Stomach (tissue), 9 donors: ENCODE results near the gene ITPR1. TPM values are rescaled to one million over a fixed set of nuclear protein-coding genes. Genes with fewer than 3 reads are reported as not detected.

ENCODE experiments used
- DNase-seq, 2 donors: peaks; one replicate each; pipeline versions ENCODE4 v3.0.0 to v3.0.0-alpha.2; 2013 to 2019
- H3K27ac ChIP-seq, 5 donors: fragments of 200-600 bp in 4 of 5; sonication (generic) in 4 of 5; one replicate each; pipeline ENCODE4 v1.5.1; 2013 to 2019; ENCODE audit warnings: mild to moderate bottlenecking in 1 of 5, moderate library complexity in 1 of 5
- H3K27me3 ChIP-seq, 3 donors: fragments of 200-600 bp; sonication (generic); one replicate each; pipeline ENCODE4 v1.5.1; 2017 to 2019; ENCODE audit warnings: mixed run types in 1 of 3
- H3K36me3 ChIP-seq, 4 donors: fragments of 200-600 bp; sonication (generic); 1 replicate in 3 of 4; 2 replicates in 1 of 4; pipeline ENCODE4 v1.5.1; 2016 to 2019
- H3K4me1 ChIP-seq, 4 donors: fragments of 200-600 bp; sonication (generic); one replicate each; pipeline ENCODE4 v1.5.1; 2016 to 2019
- H3K4me3 ChIP-seq, 4 donors: fragments of 200-600 bp; sonication (generic) in 3 of 4; one replicate each; pipeline ENCODE4 v1.5.1; 2016 to 2019; ENCODE audit warnings: mild to moderate bottlenecking in 1 of 4
- H3K9me3 ChIP-seq, 4 donors: fragments of 200-600 bp; sonication (generic); one replicate each; pipeline ENCODE4 v1.5.1; 2016 to 2019
- EP300 ChIP-seq: sonication (generic); formaldehyde crosslinking; IDR thresholded peaks from one replicate; pipeline ENCODE4 v1.6.1; 2017; ENCODE audit warnings: antibody characterized with exemption
- POLR2A ChIP-seq, 4 donors: fragments of 450-650 bp; IDR thresholded peaks; one replicate each; pipeline ENCODE4 v1.6.1; 2016; ENCODE audit warnings: antibody characterized with exemption in 4 of 4, control low read depth in 2 of 4, mild to moderate bottlenecking in 1 of 4, moderate library complexity in 1 of 4
- POLR2AphosphoS5 ChIP-seq, 3 donors: sonication (generic); formaldehyde crosslinking; IDR thresholded peaks; one replicate each; pipeline ENCODE4 v1.6.1; 2016; ENCODE audit warnings: antibody characterized with exemption in 3 of 3
- WGBS, 5 donors: extraction: QIAGEN DNeasy Blood & Tissue Kit in 3 of 5; methylation state at CpG; one replicate each; pipeline versions ENCODE4 v1.1.5 to v1.1.7; 2013 to 2018; 5-methylcytosine and 5-hydroxymethylcytosine counted together
- intact Hi-C: fragments of 100-400 bp; cut with DNase I; formaldehyde crosslinking; loops from one replicate; pipeline ENCODE4 v1.15.1; 2023; ENCODE audit warnings: low total_unique reads
- polyA plus RNA-seq, 3 donors: library from polyadenylated mRNA; stranded (reverse); fragments of 200-250 nt; gene quantifications; one replicate each; pipeline ENCODE4 v1.2.3, GENCODE V29; 2013
- total RNA-seq, 5 donors: library from RNA; depleted of rRNA; stranded (reverse); fragments of >200 nt; gene quantifications; one replicate each; pipeline versions ENCODE4 v1.1.0 to v1.2.3, GENCODE V29; 2014 to 2016
- TF ChIP-seq, protein P1 (sequence below), 7 experiments: fragments of 450-650 bp in 4 of 7; fragments of 200-600 bp in 3 of 7; sonication (generic) in 3 of 7; IDR thresholded peaks; one replicate each; pipeline ENCODE4 v1.5.1; 2016 to 2019; ENCODE audit warnings: antibody characterized with exemption in 7 of 7, control low read depth in 2 of 7, mild to moderate bottlenecking in 1 of 7
- donor health status: healthy with polysubstance abuse.
- donor health status: Bipolar disorder and iron deficiency.
- donor health status: healthy.

ITPR1 gene
- total and polyA plus RNA-seq, 8 donors, result 6.6 to 192 (median 32.9) TPM

DNA sequence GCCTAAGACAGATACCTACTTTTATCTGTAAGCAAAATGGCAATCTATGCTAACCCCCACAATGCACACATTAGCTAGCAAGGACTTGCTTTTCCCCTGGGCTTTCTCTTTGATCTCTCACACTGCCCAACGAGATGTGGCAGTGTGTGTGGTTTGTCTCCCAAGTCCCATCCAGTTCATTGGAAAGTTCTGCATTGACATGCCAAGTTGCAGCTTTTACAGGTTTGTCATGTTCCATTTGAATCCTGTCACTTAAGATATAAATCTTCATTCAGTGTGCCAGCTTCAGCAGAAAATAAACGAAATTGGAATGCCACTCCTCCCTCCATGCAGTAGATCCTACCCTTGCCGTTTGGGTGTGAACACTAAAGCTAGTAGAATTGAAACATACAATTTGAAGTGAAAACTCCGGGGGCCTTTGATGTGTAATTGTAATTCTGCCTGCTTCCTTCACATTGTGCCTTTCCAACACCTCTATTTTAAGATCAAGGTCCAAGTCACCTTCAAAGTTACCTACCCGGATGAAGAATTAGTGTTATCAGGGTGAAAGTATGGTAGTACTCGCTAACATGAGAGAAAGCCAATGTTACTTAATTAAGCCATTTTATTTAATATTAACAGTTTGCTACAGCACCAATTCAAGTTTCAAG, 355.2 kb downstream of the ITPR1 start:
- DNase-seq, result no peak
- intact Hi-C loops, result no loop called here
- WGBS, 5 donors, result 32 to 66% (median 43%) methylated on average over 6 of the region's 6 CpGs
- Histone ChIP-seq H3K4me1 (peaks cover 0 to 13% (median 3%) of the 10 kb centered on the region in 4 donors), H3K36me3 (no peaks in the 10 kb centered on the region), H3K4me3 (no peak overlapping the region), H3K27ac (no peak overlapping the region), H3K27me3 (no peaks in the 10 kb centered on the region), H3K9me3 (no peaks in the 10 kb centered on the region)
- no peak for TF ChIP-seq POLR2A (IDR thresholded peaks at IDR 0.05)
- TF ChIP-seq POLR2AphosphoS5 (IDR thresholded peaks at IDR 0.05), result no peak
- no peak for TF ChIP-seq EP300
- TF ChIP-seq, protein P1, sequence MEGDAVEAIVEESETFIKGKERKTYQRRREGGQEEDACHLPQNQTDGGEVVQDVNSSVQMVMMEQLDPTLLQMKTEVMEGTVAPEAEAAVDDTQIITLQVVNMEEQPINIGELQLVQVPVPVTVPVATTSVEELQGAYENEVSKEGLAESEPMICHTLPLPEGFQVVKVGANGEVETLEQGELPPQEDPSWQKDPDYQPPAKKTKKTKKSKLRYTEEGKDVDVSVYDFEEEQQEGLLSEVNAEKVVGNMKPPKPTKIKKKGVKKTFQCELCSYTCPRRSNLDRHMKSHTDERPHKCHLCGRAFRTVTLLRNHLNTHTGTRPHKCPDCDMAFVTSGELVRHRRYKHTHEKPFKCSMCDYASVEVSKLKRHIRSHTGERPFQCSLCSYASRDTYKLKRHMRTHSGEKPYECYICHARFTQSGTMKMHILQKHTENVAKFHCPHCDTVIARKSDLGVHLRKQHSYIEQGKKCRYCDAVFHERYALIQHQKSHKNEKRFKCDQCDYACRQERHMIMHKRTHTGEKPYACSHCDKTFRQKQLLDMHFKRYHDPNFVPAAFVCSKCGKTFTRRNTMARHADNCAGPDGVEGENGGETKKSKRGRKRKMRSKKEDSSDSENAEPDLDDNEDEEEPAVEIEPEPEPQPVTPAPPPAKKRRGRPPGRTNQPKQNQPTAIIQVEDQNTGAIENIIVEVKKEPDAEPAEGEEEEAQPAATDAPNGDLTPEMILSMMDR (IDR thresholded peaks at IDR 0.05), result no peak

GRCh38 chr3:4849136-4849535, 356.0 kb downstream of the ITPR1 start:
- intact Hi-C loops, result no loop called here
- Histone ChIP-seq H3K4me1 (peaks cover 0 to 13% (median 3%) of the 10 kb centered on the region in 4 donors), H3K9me3 (no peaks in the 10 kb centered on the region), H3K36me3 (no peaks in the 10 kb centered on the region), H3K27ac (peak overlapping the region in 1 of 5 donors; percentile 15), H3K27me3 (no peaks in the 10 kb centered on the region), H3K4me3 (no peak overlapping the region)
- WGBS, 5 donors, result 62 to 78% (median 68%) methylated on average over 3 of the region's 3 CpGs
- TF ChIP-seq, protein P1 (IDR thresholded peaks at IDR 0.05), result no peak
- TF ChIP-seq POLR2A (IDR thresholded peaks at IDR 0.05), result no peak
- no peak for TF ChIP-seq POLR2AphosphoS5 (IDR thresholded peaks at IDR 0.05)
- TF ChIP-seq EP300, result no peak
- no peak for DNase-seq

GRCh38 chr3:4849739-4850138, 356.6 kb downstream of the ITPR1 start:
- no peak overlapping the region for H3K4me3 ChIP-seq
- intact Hi-C loops, result no loop called here

DNA sequence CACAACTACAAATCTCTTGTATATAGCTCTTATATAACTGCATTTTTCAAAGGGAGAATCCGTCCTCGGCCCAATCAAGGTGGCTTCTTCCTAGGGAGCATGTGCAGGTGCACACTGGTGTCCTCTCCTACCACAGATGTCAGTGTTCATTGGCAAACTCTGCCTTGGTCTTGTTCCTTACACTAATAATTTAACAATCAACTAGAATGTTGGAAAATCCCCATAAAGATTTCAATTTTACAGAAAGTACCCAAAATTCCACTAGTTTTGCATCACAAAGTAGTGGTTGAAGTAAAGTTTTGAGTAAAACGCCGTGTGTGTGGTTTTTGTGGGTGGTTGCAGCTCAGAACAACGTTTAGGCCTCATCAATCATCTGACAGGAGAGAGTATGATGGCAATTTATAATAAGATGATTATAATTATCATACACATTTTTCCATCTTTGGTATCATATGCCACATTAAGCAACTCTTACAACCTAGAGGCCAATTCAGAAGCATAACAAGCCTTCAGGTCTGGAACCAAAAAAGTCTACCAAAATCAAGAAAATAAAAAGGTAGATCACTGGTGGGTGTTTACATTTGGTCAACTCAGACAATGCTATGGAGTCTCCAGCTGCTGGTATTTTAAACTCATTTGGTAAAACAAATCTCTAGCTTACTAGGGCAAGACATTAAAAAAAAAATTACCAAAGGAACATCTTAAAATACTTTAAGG, 357.2 kb downstream of the ITPR1 start:
- DNase-seq, result no peak
- Histone ChIP-seq H3K36me3 (no peaks in the 10 kb centered on the region), H3K4me1 (peaks cover 0 to 13% (median 3%) of the 10 kb centered on the region in 4 donors), H3K4me3 (no peak overlapping the region), H3K9me3 (no peaks in the 10 kb centered on the region), H3K27ac (peak overlapping the region in 2 of 5 donors; percentile 10 to 48), H3K27me3 (no peaks in the 10 kb centered on the region)
- TF ChIP-seq POLR2AphosphoS5 (IDR thresholded peaks at IDR 0.05) (no peak), EP300 (no peak), POLR2A (IDR thresholded peaks at IDR 0.05) (no peak)
- TF ChIP-seq, protein P1 (IDR thresholded peaks at IDR 0.05), result no peak
- 61 to 66% (median 64%) methylated on average over 5 of the region's 5 CpGs for WGBS, 5 donors
- intact Hi-C loops, result no loop called here

More at GRCh38 chr3:4849739-4850138, 356.6 kb downstream of the ITPR1 start:
- no peak for DNase-seq
- TF ChIP-seq, protein P1 (IDR thresholded peaks at IDR 0.05), result no peak
- no peak for TF ChIP-seq EP300
- no peak for TF ChIP-seq POLR2AphosphoS5 (IDR thresholded peaks at IDR 0.05)
- TF ChIP-seq POLR2A (IDR thresholded peaks at IDR 0.05), result no peak
- Histone ChIP-seq H3K27me3 (no peaks in the 10 kb centered on the region), H3K9me3 (no peaks in the 10 kb centered on the region), H3K4me1 (peaks cover 0 to 13% (median 3%) of the 10 kb centered on the region in 4 donors), H3K27ac (peak overlapping the region in 1 of 5 donors; percentile 48), H3K36me3 (no peaks in the 10 kb centered on the region)
